Neural cell (in vitro differentiated cells): ENCODE results near the gene DHRS9.

Experiments
- EZH2 ChIP-seq: fragments of 200-600, 300-800 bp; shearing (Covaris generic), sonication (generic); IDR thresholded peaks from 2 replicates; pipeline ENCODE4 v1.6.1; 2014; ENCODE audit warnings: antibody characterized with exemption, low read length, borderline replicate concordance, mild to moderate bottlenecking; ENCODE audit not compliant: insufficient read depth, poor library complexity, severe bottlenecking
- MXI1 ChIP-seq: fragments of 450-650 bp; conservative IDR thresholded peaks from 2 replicates; pipeline ENCODE4 v1.6.1; 2014; ENCODE audit warnings: antibody characterized with exemption, mild to moderate bottlenecking; ENCODE audit not compliant: poor library complexity, severe bottlenecking
- POLR2AphosphoS5 ChIP-seq: IDR thresholded peaks from 2 replicates; pipeline ENCODE4 v1.6.1; 2012
- RAD21 ChIP-seq: fragments of 450-650 bp; conservative IDR thresholded peaks from 2 replicates; pipeline ENCODE4 v1.6.1; 2014; ENCODE audit warnings: antibody characterized with exemption, mild to moderate bottlenecking, moderate library complexity
- SMC3 ChIP-seq: fragments of 450-650 bp; conservative IDR thresholded peaks from 2 replicates; pipeline ENCODE4 v1.6.1; 2014; ENCODE audit warnings: antibody characterized with exemption, mild to moderate bottlenecking, moderate library complexity; ENCODE audit not compliant: poor library complexity
- TAF1 ChIP-seq: IDR thresholded peaks from 2 replicates; pipeline ENCODE4 v1.6.1; 2012; ENCODE audit warnings: low read depth
- TF ChIP-seq, protein P1 (sequence below): IDR thresholded peaks from 2 replicates; pipeline ENCODE4 v1.6.1; 2012; ENCODE audit warnings: borderline replicate concordance
- TF ChIP-seq, protein P2 (sequence below): fragments of 450-650 bp; IDR thresholded peaks from 2 replicates; pipeline ENCODE4 v1.5.1; 2014; ENCODE audit warnings: antibody characterized with exemption, mild to moderate bottlenecking, moderate library complexity; ENCODE audit not compliant: poor library complexity, severe bottlenecking

DNA sequence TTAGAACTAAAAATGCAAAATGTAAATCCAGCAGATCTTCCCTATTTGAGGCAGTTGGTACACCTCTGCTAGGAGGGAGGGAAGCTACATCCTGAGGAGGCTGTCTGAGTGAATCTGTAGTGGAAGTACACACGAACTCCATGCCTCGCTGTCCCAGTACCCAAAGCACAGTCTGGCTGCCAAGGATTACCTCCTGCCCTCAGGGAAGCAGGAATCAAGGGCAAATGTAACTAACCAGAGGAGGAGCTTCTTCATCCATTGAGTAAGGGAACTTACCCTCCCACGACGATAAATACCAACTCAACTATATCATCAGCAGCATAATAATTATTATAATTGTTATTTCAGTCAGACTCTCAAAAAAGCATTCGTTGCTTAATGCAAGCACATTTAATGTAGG lies 2.1 kb downstream of the DHRS9 start:
- TF ChIP-seq RAD21 (no peak), TAF1 (no peak), MXI1 (no peak), POLR2AphosphoS5 (no peak), SMC3 (no peak), EZH2 (no peak)
- TF ChIP-seq, protein P1, sequence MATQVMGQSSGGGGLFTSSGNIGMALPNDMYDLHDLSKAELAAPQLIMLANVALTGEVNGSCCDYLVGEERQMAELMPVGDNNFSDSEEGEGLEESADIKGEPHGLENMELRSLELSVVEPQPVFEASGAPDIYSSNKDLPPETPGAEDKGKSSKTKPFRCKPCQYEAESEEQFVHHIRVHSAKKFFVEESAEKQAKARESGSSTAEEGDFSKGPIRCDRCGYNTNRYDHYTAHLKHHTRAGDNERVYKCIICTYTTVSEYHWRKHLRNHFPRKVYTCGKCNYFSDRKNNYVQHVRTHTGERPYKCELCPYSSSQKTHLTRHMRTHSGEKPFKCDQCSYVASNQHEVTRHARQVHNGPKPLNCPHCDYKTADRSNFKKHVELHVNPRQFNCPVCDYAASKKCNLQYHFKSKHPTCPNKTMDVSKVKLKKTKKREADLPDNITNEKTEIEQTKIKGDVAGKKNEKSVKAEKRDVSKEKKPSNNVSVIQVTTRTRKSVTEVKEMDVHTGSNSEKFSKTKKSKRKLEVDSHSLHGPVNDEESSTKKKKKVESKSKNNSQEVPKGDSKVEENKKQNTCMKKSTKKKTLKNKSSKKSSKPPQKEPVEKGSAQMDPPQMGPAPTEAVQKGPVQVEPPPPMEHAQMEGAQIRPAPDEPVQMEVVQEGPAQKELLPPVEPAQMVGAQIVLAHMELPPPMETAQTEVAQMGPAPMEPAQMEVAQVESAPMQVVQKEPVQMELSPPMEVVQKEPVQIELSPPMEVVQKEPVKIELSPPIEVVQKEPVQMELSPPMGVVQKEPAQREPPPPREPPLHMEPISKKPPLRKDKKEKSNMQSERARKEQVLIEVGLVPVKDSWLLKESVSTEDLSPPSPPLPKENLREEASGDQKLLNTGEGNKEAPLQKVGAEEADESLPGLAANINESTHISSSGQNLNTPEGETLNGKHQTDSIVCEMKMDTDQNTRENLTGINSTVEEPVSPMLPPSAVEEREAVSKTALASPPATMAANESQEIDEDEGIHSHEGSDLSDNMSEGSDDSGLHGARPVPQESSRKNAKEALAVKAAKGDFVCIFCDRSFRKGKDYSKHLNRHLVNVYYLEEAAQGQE, result no peak
- TF ChIP-seq, protein P2, sequence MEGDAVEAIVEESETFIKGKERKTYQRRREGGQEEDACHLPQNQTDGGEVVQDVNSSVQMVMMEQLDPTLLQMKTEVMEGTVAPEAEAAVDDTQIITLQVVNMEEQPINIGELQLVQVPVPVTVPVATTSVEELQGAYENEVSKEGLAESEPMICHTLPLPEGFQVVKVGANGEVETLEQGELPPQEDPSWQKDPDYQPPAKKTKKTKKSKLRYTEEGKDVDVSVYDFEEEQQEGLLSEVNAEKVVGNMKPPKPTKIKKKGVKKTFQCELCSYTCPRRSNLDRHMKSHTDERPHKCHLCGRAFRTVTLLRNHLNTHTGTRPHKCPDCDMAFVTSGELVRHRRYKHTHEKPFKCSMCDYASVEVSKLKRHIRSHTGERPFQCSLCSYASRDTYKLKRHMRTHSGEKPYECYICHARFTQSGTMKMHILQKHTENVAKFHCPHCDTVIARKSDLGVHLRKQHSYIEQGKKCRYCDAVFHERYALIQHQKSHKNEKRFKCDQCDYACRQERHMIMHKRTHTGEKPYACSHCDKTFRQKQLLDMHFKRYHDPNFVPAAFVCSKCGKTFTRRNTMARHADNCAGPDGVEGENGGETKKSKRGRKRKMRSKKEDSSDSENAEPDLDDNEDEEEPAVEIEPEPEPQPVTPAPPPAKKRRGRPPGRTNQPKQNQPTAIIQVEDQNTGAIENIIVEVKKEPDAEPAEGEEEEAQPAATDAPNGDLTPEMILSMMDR, result no peak
